Measurements from ENCODE around the gene DRICH1.
"Not testable (repeated sequence)": the region's sequence is repeated elsewhere in the genome, so short reads cannot be mapped to it uniquely, and the experiment has no call there.

Gene DRICH1

DNA sequence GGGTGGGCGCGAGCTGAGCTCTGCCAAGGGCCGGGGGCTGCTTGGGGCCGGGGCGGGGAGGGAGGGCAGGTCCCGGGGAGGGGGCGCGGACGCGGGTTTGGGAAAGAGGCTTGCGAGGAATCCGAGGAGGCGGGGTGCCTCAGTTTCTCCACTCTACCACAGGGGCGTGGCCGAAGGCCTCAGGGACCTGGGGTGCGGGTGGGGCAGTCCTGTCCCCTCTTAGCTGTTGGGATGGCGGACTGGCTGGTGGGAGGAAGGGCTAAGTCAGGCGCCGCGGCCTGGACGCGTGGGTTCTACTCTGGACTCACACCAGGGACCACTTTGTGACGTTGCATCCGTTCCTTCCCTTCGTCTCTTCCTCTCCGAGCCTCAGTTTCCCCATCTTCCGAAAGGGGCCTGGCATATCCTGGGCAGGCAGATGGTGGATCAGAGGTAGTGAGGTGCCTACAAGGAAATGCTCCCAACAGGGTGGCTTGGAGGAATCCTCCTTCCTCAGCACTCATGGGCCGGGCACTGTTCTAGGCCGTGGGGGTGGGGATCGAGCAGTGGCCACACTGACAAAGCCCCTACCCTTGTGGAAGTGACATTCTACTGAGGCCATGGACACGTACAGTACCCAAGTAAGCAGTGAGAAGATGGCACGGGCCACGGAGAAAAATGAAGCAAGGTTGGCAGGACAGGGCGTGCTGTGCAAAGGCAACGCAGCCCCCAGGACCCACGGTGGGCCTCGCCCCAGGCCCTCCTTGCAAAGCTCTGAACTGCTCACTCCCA is 65.2 kb downstream of the DRICH1 start:
- no peak for DNase-seq (ENCODE audit: low read depth)

- DNase-seq (ENCODE audit: low read depth), result no peak
Measured at GRCh38 chr22:23565915-23566704, 66.0 kb downstream of the DRICH1 start.

DNA sequence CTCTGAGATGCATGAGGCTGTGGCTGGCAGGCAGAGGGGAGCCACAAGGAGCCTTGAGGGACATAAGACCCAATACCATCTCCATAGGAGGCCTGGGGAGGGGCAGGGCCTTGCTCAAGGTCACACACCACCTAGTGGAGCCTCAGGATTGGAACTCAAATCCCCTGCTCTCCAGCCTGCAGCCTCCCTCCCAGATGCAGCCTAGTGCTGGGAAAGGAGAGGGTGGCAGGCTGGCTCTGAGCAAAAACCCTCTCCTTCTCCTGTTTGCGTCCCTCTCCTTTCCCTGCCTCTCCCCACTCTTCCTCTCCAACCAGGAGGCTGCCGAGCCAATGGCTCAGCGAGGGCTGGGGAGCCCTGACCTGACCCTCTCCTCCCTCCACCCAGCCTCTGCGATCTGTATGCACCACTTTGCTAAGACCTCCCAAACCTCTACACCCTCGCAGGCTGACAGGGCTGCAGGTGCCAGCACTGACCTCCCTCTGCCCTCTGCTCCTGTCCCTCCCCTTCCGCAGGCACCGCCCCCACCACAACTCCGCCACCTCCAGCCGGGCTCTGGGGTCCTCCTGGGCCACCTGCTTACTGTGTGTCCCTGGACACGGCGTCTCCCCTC is 66.7 kb downstream of the DRICH1 start:
- DNase-seq (ENCODE audit: low read depth), result no peak

DNA sequence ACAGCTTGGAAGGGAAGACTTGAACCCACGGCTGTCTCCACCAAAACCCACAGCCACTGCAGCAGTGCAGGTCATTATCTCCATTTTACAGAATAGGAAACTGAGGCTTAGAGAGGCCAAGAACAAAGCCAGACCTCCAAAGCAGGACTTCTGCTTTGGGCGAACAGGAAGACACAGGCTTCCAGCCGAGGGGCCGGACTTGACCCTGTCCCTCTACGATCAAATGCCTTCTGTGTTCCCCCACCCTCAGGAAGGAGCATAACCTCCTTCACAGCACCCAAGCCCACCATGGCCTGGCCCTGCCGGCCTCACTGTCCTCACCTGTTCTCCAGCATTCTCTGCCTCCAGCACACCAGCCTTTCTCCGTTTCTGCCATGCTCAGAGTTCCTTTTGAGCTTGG is 67.8 kb downstream of the DRICH1 start:
- no peak for DNase-seq (ENCODE audit: low read depth)

DNA sequence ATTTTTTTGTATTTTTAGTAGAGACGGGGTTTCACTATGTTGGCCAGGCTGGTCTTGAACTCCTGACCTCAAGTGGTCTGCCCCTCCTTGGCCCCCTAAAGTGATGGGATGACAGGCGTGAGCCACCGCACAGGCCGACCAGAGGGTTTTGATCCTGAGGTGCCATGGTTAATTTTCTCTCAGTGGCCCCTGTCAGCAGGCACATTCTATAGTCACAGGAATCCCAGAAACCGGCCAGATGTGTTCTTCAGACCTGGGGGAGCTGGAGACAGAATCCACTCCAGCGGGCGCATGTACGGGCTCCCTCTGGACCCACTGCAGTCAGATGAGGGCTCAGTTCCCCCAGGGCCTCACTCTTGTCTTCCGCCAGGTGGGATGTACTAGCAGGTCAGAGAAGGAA is 69.0 kb downstream of the DRICH1 start:
- DNase-seq (ENCODE audit: low read depth), result no peak

DNA sequence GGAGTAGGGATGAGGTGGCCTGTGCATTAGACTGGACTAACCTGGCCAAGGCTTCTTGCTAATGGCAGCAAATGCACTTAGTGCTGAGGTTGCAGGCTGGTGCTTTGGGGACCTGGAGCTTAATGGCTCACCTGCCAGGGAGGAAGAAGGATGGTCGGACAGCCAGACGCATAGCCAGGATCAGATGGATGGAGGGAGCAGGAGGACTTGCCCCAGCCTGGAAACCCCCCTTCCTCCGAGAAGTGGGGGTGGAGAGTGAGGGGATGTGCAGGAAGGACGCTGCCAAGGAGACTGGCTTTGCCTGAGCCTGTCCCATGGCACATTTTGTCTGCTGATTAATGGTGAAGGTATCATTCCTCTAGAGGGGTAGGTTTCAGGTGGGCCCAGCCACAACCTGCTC is 69.9 kb downstream of the DRICH1 start:
- no peak for DNase-seq (ENCODE audit: low read depth)

DNA sequence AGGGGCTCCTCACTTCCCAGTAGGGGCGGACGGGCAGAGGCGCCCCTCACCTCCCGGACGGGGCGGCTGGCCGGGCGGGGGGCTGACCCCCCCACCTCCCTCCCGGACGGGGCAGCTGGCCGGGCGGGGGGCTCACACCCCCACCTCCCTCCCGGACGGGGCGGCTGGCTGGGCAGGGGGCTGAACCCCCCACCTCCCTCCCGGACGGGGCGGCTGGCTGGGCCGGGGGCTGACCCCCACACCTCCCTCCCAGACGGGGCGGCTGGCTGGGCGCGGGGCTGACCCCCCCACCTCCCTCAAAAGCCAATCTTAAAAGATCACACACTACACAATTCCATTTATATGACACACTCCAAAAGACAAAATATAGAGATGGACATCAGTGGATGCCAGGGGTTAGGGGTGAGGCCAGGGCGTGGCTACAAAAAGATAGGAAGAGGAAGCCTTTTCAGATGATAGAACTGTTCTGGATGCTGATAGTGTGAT is 71.1 kb downstream of the DRICH1 start:
- DNase-seq (ENCODE audit: low read depth), result not testable (repeated sequence)

DNA sequence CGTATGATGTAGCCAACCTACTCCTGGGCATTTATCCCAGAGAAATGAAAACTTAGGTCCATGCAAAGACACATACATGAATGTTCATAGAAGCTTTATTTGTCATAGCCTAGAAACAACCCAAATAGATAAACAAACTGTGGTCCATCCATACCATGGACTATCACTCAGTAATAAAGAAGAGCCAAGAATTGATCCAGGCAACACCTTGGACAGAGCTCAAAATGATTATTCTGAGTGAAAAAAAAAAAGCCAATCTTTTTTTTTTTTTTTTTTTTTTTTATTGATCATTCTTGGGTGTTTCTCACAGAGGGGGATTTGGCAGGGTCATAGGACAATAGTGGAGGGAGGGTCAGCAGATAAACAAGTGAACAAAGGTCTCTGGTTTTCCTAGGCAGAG is 71.9 kb downstream of the DRICH1 start:
- DNase-seq (ENCODE audit: low read depth), result not testable (repeated sequence)

Data from amniotic epithelial cell (primary cell).